Suprapubic skin (tissue), 4 donors: ENCODE data around the gene DMPK. TPM values are rescaled to one million over a fixed set of nuclear protein-coding genes. Genes with fewer than 3 reads are reported as not detected.
A peak's percentile ranks its signal among the peaks of the same experiment; 100 is the strongest.
"Not testable (repeated sequence)": the region's sequence is repeated elsewhere in the genome, so short reads cannot be mapped to it uniquely, and the experiment has no call there.

Source experiments
- DNase-seq, 2 donors: peaks; one replicate each; pipeline ENCODE4 v3.0.0-alpha.2; 2019; ENCODE audit warnings: low spot score in 2 of 2
- H3K27ac ChIP-seq: fragments of 200-600 bp; sonication (generic); one replicate; pipeline ENCODE4 v1.5.1; 2019
- H3K27me3 ChIP-seq: fragments of 200-600 bp; sonication (generic); one replicate; pipeline ENCODE4 v1.5.1; 2019
- H3K36me3 ChIP-seq: fragments of 200-600 bp; sonication (generic); one replicate; pipeline ENCODE4 v1.5.1; 2019
- H3K4me1 ChIP-seq: fragments of 200-600 bp; sonication (generic); one replicate; pipeline ENCODE4 v1.5.1; 2019
- H3K4me3 ChIP-seq: fragments of 200-600 bp; sonication (generic); one replicate; pipeline ENCODE4 v1.5.1; 2019; ENCODE audit warnings: mild to moderate bottlenecking
- H3K9me3 ChIP-seq: fragments of 200-600 bp; sonication (generic); one replicate; pipeline ENCODE4 v1.5.1; 2019
- CTCF ChIP-seq, 2 donors: fragments of 200-600 bp in 1 of 2; fragments of 450-650 bp in 1 of 2; sonication (generic) in 1 of 2; IDR thresholded peaks; one replicate each; pipeline ENCODE4 v1.5.1; 2016 to 2019; ENCODE audit warnings: antibody characterized with exemption in 2 of 2, mild to moderate bottlenecking in 1 of 2, moderate library complexity in 1 of 2
- EP300 ChIP-seq: sonication (generic); formaldehyde crosslinking; IDR thresholded peaks from one replicate; pipeline ENCODE4 v1.6.1; 2017; ENCODE audit warnings: antibody characterized with exemption
- POLR2A ChIP-seq, 2 donors: fragments of 450-650 bp; IDR thresholded peaks; one replicate each; pipeline ENCODE4 v1.6.1; 2017; ENCODE audit warnings: antibody characterized with exemption in 2 of 2, mild to moderate bottlenecking in 2 of 2, moderate library complexity in 2 of 2
- POLR2AphosphoS5 ChIP-seq, 3 donors: sonication (generic); formaldehyde crosslinking; IDR thresholded peaks; one replicate each; pipeline ENCODE4 v1.6.1; 2017; ENCODE audit warnings: antibody characterized with exemption in 3 of 3
- WGBS: methylation state at CpG from one replicate; pipeline ENCODE4 v1.1.5; 2018; 5-methylcytosine and 5-hydroxymethylcytosine counted together
- total RNA-seq, 4 donors: library from RNA; depleted of rRNA; stranded (reverse); fragments of >200 nt; gene quantifications; one replicate each; pipeline ENCODE4 v1.1.0, GENCODE V29; 2016

DMPK gene
- total RNA-seq, 4 donors from 2014 or later = 15.0 to 27.3 (median 20.3) TPM

- no peak for DNase-seq
- TF ChIP-seq POLR2A (IDR thresholded peaks at IDR 0.05) (no peak), POLR2AphosphoS5 (IDR thresholded peaks at IDR 0.05) (no peak), EP300 (no peak)
- WGBS = 93% methylated on average over 26 of the region's 59 CpGs
- no peaks in the 10 kb centered on the region for H3K9me3 ChIP-seq
- H3K4me1 ChIP-seq = peaks cover 17% of the 10 kb centered on the region
- H3K4me3 ChIP-seq = no peak within 1 kb of the TSS
- no peaks in the 10 kb centered on the region for H3K36me3 ChIP-seq
- H3K27ac ChIP-seq = no peak within 1 kb of the TSS
- H3K27me3 ChIP-seq = no peaks in the 10 kb centered on the region
Observed at GRCh38 chr19:45733160-45733810, 49.0 kb downstream of the DMPK start, which contains the start of gene MEIOSIN. Gene MEIOSIN (plus strand): TSS chr19:45733439. CDS start chr19:45735377, 1,938 bp downstream.

DNA sequence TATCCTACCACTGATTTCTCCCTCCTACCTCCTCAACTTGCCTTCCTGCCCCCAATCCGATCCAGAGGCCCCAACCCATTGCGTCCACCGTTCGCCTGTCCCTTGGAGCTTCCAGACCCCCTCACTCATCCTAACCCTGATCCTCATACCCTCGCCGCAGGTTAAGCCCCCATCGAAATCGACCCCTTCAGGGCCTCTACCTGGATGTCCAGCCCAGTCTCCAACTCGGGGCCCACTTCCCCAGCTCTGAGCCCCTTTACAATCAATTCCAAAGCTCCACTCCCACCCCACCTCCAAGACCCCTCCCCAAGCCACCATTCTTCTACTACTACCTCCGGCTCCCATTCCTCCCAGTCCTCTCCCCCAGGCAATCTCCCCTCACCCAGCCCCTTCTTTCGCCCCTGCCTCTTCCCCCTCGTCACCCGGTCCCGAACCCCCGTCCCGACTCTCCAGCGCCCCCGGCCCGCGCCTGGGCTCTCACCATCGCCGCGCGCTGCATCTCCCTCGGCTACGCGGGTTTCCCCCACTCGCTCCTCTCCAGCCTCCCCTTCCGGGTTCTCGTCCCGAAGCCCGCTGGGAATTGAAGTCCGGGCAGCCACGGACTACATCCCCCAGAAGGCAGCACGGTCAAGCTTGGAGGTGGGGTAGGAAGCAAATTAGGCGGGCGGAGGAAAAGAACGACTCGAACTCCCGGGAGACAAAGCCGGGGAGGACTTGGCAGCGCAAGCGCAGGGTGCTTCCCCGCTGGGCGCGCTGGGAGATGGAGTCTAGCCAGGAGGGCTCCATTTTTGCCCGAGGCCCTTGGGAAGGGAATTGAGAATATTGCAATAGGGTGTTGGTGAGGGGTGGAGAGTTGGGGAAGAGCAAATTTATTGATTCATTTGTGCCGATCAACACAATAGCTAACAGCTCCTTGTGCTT, 51.7 kb downstream of the DMPK start, which contains the start of gene FBXO46:
Gene FBXO46, minus strand, starts transcription at position 529 of the 921 bp plus-strand sequence. CDS start 17,401 bp downstream, outside the sequence.
- peaks cover 27% of the 10 kb centered on the region for H3K4me1 ChIP-seq
- TF ChIP-seq POLR2AphosphoS5 (IDR thresholded peaks at IDR 0.05) = peak in 1 of 3 donors; percentile 70
- TF ChIP-seq EP300 = no peak
- TF ChIP-seq CTCF (IDR thresholded peaks at IDR 0.05) = no peak
- peak in 1 of 2 donors; percentile 18 for TF ChIP-seq POLR2A (IDR thresholded peaks at IDR 0.05)
- H3K9me3 ChIP-seq = no peaks in the 10 kb centered on the region
- peak within 1 kb of the TSS; percentile 95 for H3K4me3 ChIP-seq
- peaks cover under 1% of the 10 kb centered on the region for H3K36me3 ChIP-seq
- under 1% methylated on average over 48 of the region's 48 CpGs for WGBS
- peak within 1 kb of the TSS; percentile 83 for H3K27ac ChIP-seq
- peak; percentile 97 to 98 for DNase-seq
- H3K27me3 ChIP-seq = no peaks in the 10 kb centered on the region

DNA sequence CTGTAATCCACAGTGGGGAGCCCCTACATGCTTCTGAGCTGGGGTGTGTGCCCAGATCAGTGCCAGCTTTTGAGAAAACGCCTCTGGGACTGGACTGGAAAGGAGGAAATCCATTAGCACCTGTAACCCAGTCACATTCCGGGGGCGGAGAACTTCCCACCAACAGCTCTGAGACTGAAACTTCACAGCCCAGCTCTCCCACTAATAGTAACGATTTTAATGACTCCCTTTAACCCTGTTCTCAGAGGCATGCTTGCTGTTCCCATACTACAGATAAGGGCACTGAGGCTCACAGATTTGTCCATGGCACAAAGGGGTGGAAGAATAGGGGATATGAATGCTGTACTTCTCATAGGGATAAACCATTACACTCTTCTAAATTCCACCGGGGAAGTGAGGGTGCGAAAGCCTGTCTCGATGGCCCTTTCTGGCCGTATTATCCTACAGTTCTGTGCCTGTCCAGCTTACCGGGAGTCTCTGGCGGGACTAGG, 52.4 kb downstream of the DMPK start:
- Histone ChIP-seq H3K36me3 (peaks cover 9% of the 10 kb centered on the region), H3K27me3 (no peaks in the 10 kb centered on the region), H3K4me1 (peaks cover 27% of the 10 kb centered on the region), H3K4me3 (peak overlapping the region; percentile 95), H3K27ac (peak overlapping the region; percentile 83), H3K9me3 (no peaks in the 10 kb centered on the region)
- 3% methylated on average over 10 of the region's 10 CpGs for WGBS
- TF ChIP-seq EP300 (no peak), POLR2AphosphoS5 (IDR thresholded peaks at IDR 0.05) (no peak), CTCF (IDR thresholded peaks at IDR 0.05) (no peak)
- no peak for DNase-seq

- not testable (repeated sequence) for DNase-seq, H3K27ac ChIP-seq, H3K27me3 ChIP-seq, H3K4me3 ChIP-seq, H3K9me3 ChIP-seq
- Histone ChIP-seq H3K4me1 (peaks cover 27% of the 10 kb centered on the region), H3K36me3 (peaks cover 11% of the 10 kb centered on the region)
- WGBS = 90% methylated on average over 18 of the region's 18 CpGs
Observed at GRCh38 chr19:45728683-45729082, 53.6 kb downstream of the DMPK start.

- Histone ChIP-seq H3K4me1 (peaks cover 44% of the 10 kb centered on the region), H3K36me3 (peaks cover 10% of the 10 kb centered on the region)
- DNase-seq, H3K4me3 ChIP-seq, H3K27ac ChIP-seq, H3K9me3 ChIP-seq, H3K27me3 ChIP-seq: not testable (repeated sequence)
- WGBS = 97% methylated on average over 11 of the region's 11 CpGs
Observed at GRCh38 chr19:45720065-45720464, 62.2 kb downstream of the DMPK start.

Other genes starting within 250 kb of the DMPK start
- 10 to 100 TPM; 13.8 to 25.6 (median 22.5) TPM for gene OPA3, start 197.7 kb downstream of the DMPK start, total RNA-seq
- gene GPR4, start 180.3 kb downstream of the DMPK start, total RNA-seq = 1 to 10 TPM in 2 of 4 donors, under 1 TPM in 2; 0.49 to 2.4 (median 1.6) TPM
- 100 to 1,000 TPM in 1 of 4 donors, 10 to 100 TPM in 3; 60.0 to 112 (median 74.8) TPM for gene EML2, start 143.1 kb downstream of the DMPK start, total RNA-seq
- 10 to 100 TPM in 1 of 4 donors, 1 to 10 TPM in 2, under 1 TPM in 1; 0.95 to 11.2 (median 1.6) TPM for gene GIPR, start 114.3 kb downstream of the DMPK start, total RNA-seq
- gene SNRPD2, start 90.5 kb downstream of the DMPK start, total RNA-seq = 100 to 1,000 TPM in 3 of 4 donors, 10 to 100 TPM in 1; 80.9 to 160 (median 146) TPM
- 10 to 100 TPM in 1 of 4 donors, 1 to 10 TPM in 3; 5.9 to 11.4 (median 8.4) TPM for gene QPCTL, start 89.8 kb downstream of the DMPK start, total RNA-seq
- gene FBXO46, start 51.6 kb downstream of the DMPK start, total RNA-seq = 10 to 100 TPM; 13.5 to 24.1 (median 15.7) TPM
- gene MEIOSIN, start 49.1 kb downstream of the DMPK start, total RNA-seq = not detected
- 10 to 100 TPM; 10.5 to 14.7 (median 14.3) TPM for gene SIX5, start 13.2 kb downstream of the DMPK start, total RNA-seq
- gene DMWD, start 10.4 kb upstream of the DMPK start, total RNA-seq = 10 to 100 TPM; 22.7 to 40.6 (median 32.0) TPM
- under 1 TPM in 2 of 4 donors, not detected in 2; 0.38 to 0.68 TPM for gene RSPH6A, start 32.8 kb upstream of the DMPK start, total RNA-seq
- gene SYMPK, start 80.7 kb upstream of the DMPK start, total RNA-seq = 10 to 100 TPM; 32.8 to 76.3 (median 44.1) TPM
- gene FOXA3, start 81.8 kb upstream of the DMPK start, total RNA-seq = under 1 TPM in 1 of 4 donors, not detected in 3; 0.30 TPM
- 10 to 100 TPM; 24.7 to 36.9 (median 30.7) TPM for gene IRF2BP1, start 103.7 kb upstream of the DMPK start, total RNA-seq
- 1 to 10 TPM; 4.4 to 9.4 (median 6.5) TPM for gene MYPOP, start 120.1 kb upstream of the DMPK start, total RNA-seq
- not detected for gene NANOS2, start 132.3 kb upstream of the DMPK start, total RNA-seq
- under 1 TPM; 0.21 to 0.97 (median 0.55) TPM for gene NOVA2, start 191.4 kb upstream of the DMPK start, total RNA-seq
- 10 to 100 TPM in 1 of 4 donors, 1 to 10 TPM in 3; 8.4 to 14.6 (median 9.5) TPM for gene CCDC61, start 213.0 kb upstream of the DMPK start, total RNA-seq
- gene PGLYRP1, start 240.6 kb upstream of the DMPK start, total RNA-seq = not detected